IMR-90 (cell line): ENCODE measurements around the gene TRIM37.
"Not testable (repeated sequence)": the region's sequence is repeated elsewhere in the genome, so short reads cannot be mapped to it uniquely, and the experiment has no call there.

ENCODE experiments used
- CEBPB ChIP-seq: IDR thresholded peaks from 2 replicates; pipeline ENCODE4 v1.6.1; 2012; ENCODE audit warnings: low read depth, low read length, improper control_type of control experiment
- FOS ChIP-seq: fragments of 150-350 bp; IDR thresholded peaks from 2 replicates; pipeline ENCODE4 v1.6.1; 2016; ENCODE audit warnings: low read depth, low read length
- MAFK ChIP-seq: IDR thresholded peaks from 2 replicates; pipeline ENCODE4 v1.6.1; 2012; ENCODE audit warnings: low read depth, low read length, improper control_type of control experiment
- NFE2L2 ChIP-seq: fragments of 150-350 bp; IDR thresholded peaks from 2 replicates; pipeline ENCODE4 v1.6.1; 2016; ENCODE audit warnings: low read depth, mild to moderate bottlenecking, low read length
- POLR2A ChIP-seq: IDR thresholded peaks from 2 replicates; pipeline ENCODE4 v1.6.1; 2012; ENCODE audit warnings: mild to moderate bottlenecking, low read depth, low read length
- RAD21 ChIP-seq: IDR thresholded peaks from 2 replicates; pipeline ENCODE4 v1.6.1; 2012; ENCODE audit warnings: low read length, improper control_type of control experiment
- TF ChIP-seq, protein P1 (sequence below): conservative IDR thresholded peaks from 2 replicates; pipeline ENCODE4 v1.5.1; 2012; ENCODE audit warnings: mild to moderate bottlenecking, low read depth, low read length, improper control_type of control experiment

DNA sequence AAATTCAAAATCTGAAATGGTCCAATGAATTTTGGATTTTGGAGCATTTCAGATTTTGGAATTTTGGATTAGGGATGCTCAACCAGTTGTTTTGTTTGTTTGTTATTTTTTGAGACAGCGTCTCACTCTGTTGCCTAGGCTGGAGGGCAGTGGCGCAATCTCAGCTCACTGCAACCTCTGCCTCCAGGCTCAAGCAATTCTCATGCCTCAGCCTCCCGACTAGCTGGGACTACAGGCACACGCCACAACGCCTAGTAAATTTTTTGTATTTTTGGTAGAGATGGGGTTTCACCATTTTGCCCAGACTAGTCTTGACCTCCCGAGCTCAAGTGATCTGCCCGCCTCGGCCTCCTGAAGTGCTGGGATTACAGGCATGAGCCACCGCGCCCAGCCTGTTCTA, 31.7 kb upstream of the TRIM37 start:
- TF ChIP-seq, protein P1, sequence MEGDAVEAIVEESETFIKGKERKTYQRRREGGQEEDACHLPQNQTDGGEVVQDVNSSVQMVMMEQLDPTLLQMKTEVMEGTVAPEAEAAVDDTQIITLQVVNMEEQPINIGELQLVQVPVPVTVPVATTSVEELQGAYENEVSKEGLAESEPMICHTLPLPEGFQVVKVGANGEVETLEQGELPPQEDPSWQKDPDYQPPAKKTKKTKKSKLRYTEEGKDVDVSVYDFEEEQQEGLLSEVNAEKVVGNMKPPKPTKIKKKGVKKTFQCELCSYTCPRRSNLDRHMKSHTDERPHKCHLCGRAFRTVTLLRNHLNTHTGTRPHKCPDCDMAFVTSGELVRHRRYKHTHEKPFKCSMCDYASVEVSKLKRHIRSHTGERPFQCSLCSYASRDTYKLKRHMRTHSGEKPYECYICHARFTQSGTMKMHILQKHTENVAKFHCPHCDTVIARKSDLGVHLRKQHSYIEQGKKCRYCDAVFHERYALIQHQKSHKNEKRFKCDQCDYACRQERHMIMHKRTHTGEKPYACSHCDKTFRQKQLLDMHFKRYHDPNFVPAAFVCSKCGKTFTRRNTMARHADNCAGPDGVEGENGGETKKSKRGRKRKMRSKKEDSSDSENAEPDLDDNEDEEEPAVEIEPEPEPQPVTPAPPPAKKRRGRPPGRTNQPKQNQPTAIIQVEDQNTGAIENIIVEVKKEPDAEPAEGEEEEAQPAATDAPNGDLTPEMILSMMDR = not testable (repeated sequence)
- TF ChIP-seq MAFK, NFE2L2, POLR2A, FOS, RAD21: not testable (repeated sequence)
- TF ChIP-seq CEBPB = 0 out of 2 replicates have a peak, but pooled peaks have one; percentile 4
